ENCODE results near the gene GTF3C1. TPM values are rescaled to one million over a fixed set of nuclear protein-coding genes. Genes with fewer than 3 reads are reported as not detected.
A peak's percentile ranks its signal among the peaks of the same experiment; 100 is the strongest.

Gene GTF3C1
- total RNA-seq, 1 experiment from 2014 or later: 92.4 TPM

- no peak overlapping the region for H3K4me3 ChIP-seq
- peak in 1 of 2 experiments; percentile 35 for DNase-seq (ENCODE audit: low read depth in 1 of 2, low spot score in 2 of 2)
- no peaks in the 10 kb centered on the region for H3K9me3 ChIP-seq (replicated peaks)
- no peak overlapping the region for H3K27ac ChIP-seq
- no peaks in the 10 kb centered on the region; the same call in 1 of the 2 replicates for H3K4me1 ChIP-seq (replicated peaks)
- H3K27me3 ChIP-seq (replicated peaks): no peaks in the 10 kb centered on the region
- no peaks in the 10 kb centered on the region for H3K36me3 ChIP-seq
These were observed 119.7 kb downstream of the GTF3C1 start for GRCh38 chr16:27429981-27430441.

- H3K9me3 ChIP-seq (replicated peaks): no peaks in the 10 kb centered on the region
- no peaks in the 10 kb centered on the region; the same call in 1 of the 2 replicates for H3K4me1 ChIP-seq (replicated peaks)
- no peaks in the 10 kb centered on the region for H3K36me3 ChIP-seq
- no peak overlapping the region for H3K4me3 ChIP-seq
- H3K27ac ChIP-seq: no peak overlapping the region
- no peaks in the 10 kb centered on the region for H3K27me3 ChIP-seq (replicated peaks)
- DNase-seq (ENCODE audit: low read depth in 1 of 2, low spot score in 2 of 2): no peak
These were observed 120.3 kb downstream of the GTF3C1 start for GRCh38 chr16:27429330-27429871.

- Histone ChIP-seq H3K27ac (no peak overlapping the region), H3K4me3 (no peak overlapping the region), H3K4me1 (replicated peaks) (no peaks in the 10 kb centered on the region; the same call in 1 of the 2 replicates), H3K36me3 (no peaks in the 10 kb centered on the region), H3K9me3 (replicated peaks) (no peaks in the 10 kb centered on the region), H3K27me3 (replicated peaks) (no peaks in the 10 kb centered on the region)
- DNase-seq (ENCODE audit: low read depth in 1 of 2, low spot score in 2 of 2): peak in 1 of 2 experiments; percentile 34
These were observed 121.5 kb downstream of the GTF3C1 start for GRCh38 chr16:27428026-27428785.

GRCh38 chr16:27427538-27427937, 122.2 kb downstream of the GTF3C1 start:
- Histone ChIP-seq H3K9me3 (replicated peaks) (no peaks in the 10 kb centered on the region), H3K36me3 (no peaks in the 10 kb centered on the region), H3K27ac (no peak overlapping the region), H3K27me3 (replicated peaks) (no peaks in the 10 kb centered on the region), H3K4me1 (replicated peaks) (no peaks in the 10 kb centered on the region; the same call in 1 of the 2 replicates), H3K4me3 (no peak overlapping the region)
- peak in 1 of 2 experiments; percentile 28 for DNase-seq (ENCODE audit: low read depth in 1 of 2, low spot score in 2 of 2)

- H3K27me3 ChIP-seq (replicated peaks): no peaks in the 10 kb centered on the region
- H3K4me1 ChIP-seq (replicated peaks): no peaks in the 10 kb centered on the region; the same call in 1 of the 2 replicates
- H3K27ac ChIP-seq: no peak overlapping the region
- H3K4me3 ChIP-seq: no peak overlapping the region
- peak; percentile 13 to 53 for DNase-seq (ENCODE audit: low read depth in 1 of 2, low spot score in 2 of 2)
- H3K36me3 ChIP-seq: no peaks in the 10 kb centered on the region
- H3K9me3 ChIP-seq (replicated peaks): 0 out of 2 replicates have a peak, but pooled peaks cover 1% of the 10 kb centered on the region
These were observed 123.0 kb downstream of the GTF3C1 start for GRCh38 chr16:27426423-27427408.

- DNase-seq (ENCODE audit: low read depth in 1 of 2, low spot score in 2 of 2): no peak
- no peak overlapping the region for H3K4me3 ChIP-seq
- 0 out of 2 replicates have a peak, but pooled peaks cover 3% of the 10 kb centered on the region for H3K9me3 ChIP-seq (replicated peaks)
- H3K27me3 ChIP-seq (replicated peaks): no peaks in the 10 kb centered on the region
- H3K4me1 ChIP-seq (replicated peaks): no peaks in the 10 kb centered on the region; the same call in 1 of the 2 replicates
- no peaks in the 10 kb centered on the region for H3K36me3 ChIP-seq
- no peak overlapping the region for H3K27ac ChIP-seq
These were observed 123.8 kb downstream of the GTF3C1 start for GRCh38 chr16:27425961-27426360.

GRCh38 chr16:27424772-27425498, 124.8 kb downstream of the GTF3C1 start:
- H3K27me3 ChIP-seq (replicated peaks): no peaks in the 10 kb centered on the region
- H3K9me3 ChIP-seq (replicated peaks): peaks cover 3% of the 10 kb centered on the region; the same call in 1 of the 2 replicates
- no peaks in the 10 kb centered on the region; the same call in 1 of the 2 replicates for H3K4me1 ChIP-seq (replicated peaks)
- no peak for DNase-seq (ENCODE audit: low read depth in 1 of 2, low spot score in 2 of 2)
- no peak overlapping the region for H3K27ac ChIP-seq
- no peak overlapping the region for H3K4me3 ChIP-seq
- H3K36me3 ChIP-seq: no peaks in the 10 kb centered on the region

- Histone ChIP-seq H3K4me3 (no peak overlapping the region), H3K36me3 (no peaks in the 10 kb centered on the region), H3K27ac (no peak overlapping the region), H3K9me3 (replicated peaks) (peaks cover 3% of the 10 kb centered on the region; the same call in 1 of the 2 replicates), H3K4me1 (replicated peaks) (no peaks in the 10 kb centered on the region; the same call in 1 of the 2 replicates), H3K27me3 (replicated peaks) (no peaks in the 10 kb centered on the region)
- no peak for DNase-seq (ENCODE audit: low read depth in 1 of 2, low spot score in 2 of 2)
These were observed 127.6 kb downstream of the GTF3C1 start for GRCh38 chr16:27421961-27422740.

GRCh38 chr16:27417047-27417671, 132.6 kb downstream of the GTF3C1 start:
- no peak overlapping the region for H3K27ac ChIP-seq

GRCh38 chr16:27414788-27415431, 134.8 kb downstream of the GTF3C1 start:
- Histone ChIP-seq H3K27ac (no peak overlapping the region), H3K27me3 (replicated peaks) (peaks cover 4% of the 10 kb centered on the region; the same call in 1 of the 2 replicates), H3K36me3 (no peaks in the 10 kb centered on the region), H3K4me1 (replicated peaks) (no peaks in the 10 kb centered on the region), H3K4me3 (no peak overlapping the region), H3K9me3 (replicated peaks) (no peaks in the 10 kb centered on the region)
- DNase-seq (ENCODE audit: low read depth in 1 of 2, low spot score in 2 of 2): no peak

More at GRCh38 chr16:27417047-27417671, 132.6 kb downstream of the GTF3C1 start:
- no peaks in the 10 kb centered on the region for H3K36me3 ChIP-seq
- peaks cover 4% of the 10 kb centered on the region; the same call in 1 of the 2 replicates for H3K27me3 ChIP-seq (replicated peaks)
- H3K4me1 ChIP-seq (replicated peaks): no peaks in the 10 kb centered on the region
- no peak overlapping the region for H3K4me3 ChIP-seq
- no peak for DNase-seq (ENCODE audit: low read depth in 1 of 2, low spot score in 2 of 2)
- H3K9me3 ChIP-seq (replicated peaks): peaks cover 3% of the 10 kb centered on the region; the same call in 1 of the 2 replicates

- Histone ChIP-seq H3K27ac (no peak overlapping the region), H3K27me3 (replicated peaks) (peaks cover 4% of the 10 kb centered on the region; the same call in 1 of the 2 replicates), H3K9me3 (replicated peaks) (no peaks in the 10 kb centered on the region), H3K36me3 (no peaks in the 10 kb centered on the region), H3K4me1 (replicated peaks) (no peaks in the 10 kb centered on the region), H3K4me3 (no peak overlapping the region)
- DNase-seq (ENCODE audit: low read depth in 1 of 2, low spot score in 2 of 2): no peak
These were observed 135.8 kb downstream of the GTF3C1 start for GRCh38 chr16:27413956-27414355.
